NCI-H748 (cell line): ENCODE data around the gene TRABD2B.
A peak's percentile ranks its signal among the peaks of the same experiment; 100 is the strongest.

Experiments used
- DNase-seq: peaks from one replicate; lab custom pipeline; 2025; ENCODE audit not compliant: unreplicated experiment; lab: John Stamatoyannopoulos, UW

The TRABD2B gene

GRCh38 chr1:47837056-47837830 lies 159.9 kb downstream of the TRABD2B start:
- DNase-seq: no peak

GRCh38 chr1:47835409-47835808 lies 161.8 kb downstream of the TRABD2B start:
- no peak for DNase-seq

- DNase-seq: no peak
Observed at GRCh38 chr1:47834326-47834725, 162.9 kb downstream of the TRABD2B start.

GRCh38 chr1:47830641-47831333 lies 166.4 kb downstream of the TRABD2B start:
- no peak for DNase-seq

GRCh38 chr1:47830021-47830420 lies 167.2 kb downstream of the TRABD2B start:
- no peak for DNase-seq

GRCh38 chr1:47828978-47829377 lies 168.2 kb downstream of the TRABD2B start:
- DNase-seq: no peak

- no peak for DNase-seq
Observed at GRCh38 chr1:47827109-47827508, 170.1 kb downstream of the TRABD2B start.

GRCh38 chr1:47824716-47825115 lies 172.5 kb downstream of the TRABD2B start:
- DNase-seq: peak; percentile 55

- DNase-seq: no peak
Observed at GRCh38 chr1:47824297-47824696, 172.9 kb downstream of the TRABD2B start.

GRCh38 chr1:47823040-47823808 lies 174.0 kb downstream of the TRABD2B start:
- DNase-seq: no peak

- DNase-seq: no peak
Observed at GRCh38 chr1:47821760-47822159, 175.4 kb downstream of the TRABD2B start.

- no peak for DNase-seq
Observed at GRCh38 chr1:47819574-47819888, 177.7 kb downstream of the TRABD2B start.

GRCh38 chr1:47818682-47819573 lies 178.3 kb downstream of the TRABD2B start:
- no peak for DNase-seq

GRCh38 chr1:47817861-47818260 lies 179.3 kb downstream of the TRABD2B start:
- DNase-seq: no peak

- DNase-seq: no peak
Observed at GRCh38 chr1:47816325-47817071, 180.7 kb downstream of the TRABD2B start.

GRCh38 chr1:47814612-47815395 lies 182.4 kb downstream of the TRABD2B start:
- DNase-seq: no peak

- DNase-seq: no peak
Observed at GRCh38 chr1:47813970-47814369, 183.2 kb downstream of the TRABD2B start.

GRCh38 chr1:47812904-47813514 lies 184.2 kb downstream of the TRABD2B start:
- DNase-seq: peak; percentile 91
